Tibial nerve (tissue), 4 donors: ENCODE data around the gene BANP. TPM values are rescaled to one million over a fixed set of nuclear protein-coding genes. Genes with fewer than 3 reads are reported as not detected.

Source experiments
- DNase-seq, 2 donors: peaks; one replicate each; pipeline ENCODE4 v3.0.0-alpha.2; 2019; ENCODE audit warnings: low spot score in 2 of 2
- H3K27ac ChIP-seq, 4 donors: fragments of 200-600 bp; sonication (generic) in 3 of 4; one replicate each; pipeline ENCODE4 v1.5.1; 2017 to 2019; ENCODE audit warnings: mild to moderate bottlenecking in 1 of 4
- H3K27me3 ChIP-seq, 2 donors: fragments of 200-600 bp; sonication (generic) in 1 of 2; one replicate each; pipeline versions ENCODE4 v1.5.1 to v1.6.0; 2017 to 2019
- H3K36me3 ChIP-seq, 3 donors: fragments of 200-600 bp; sonication (generic); one replicate each; pipeline ENCODE4 v1.5.1; 2018 to 2019
- H3K4me1 ChIP-seq, 4 donors: fragments of 200-600 bp; sonication (generic) in 3 of 4; one replicate each; pipeline ENCODE4 v1.5.1; 2017 to 2019
- H3K4me3 ChIP-seq, 4 donors: fragments of 200-600 bp; sonication (generic) in 3 of 4; one replicate each; pipeline ENCODE4 v1.5.1; 2017 to 2019; ENCODE audit warnings: mild to moderate bottlenecking in 1 of 4, moderate library complexity in 1 of 4
- H3K9me3 ChIP-seq, 4 donors: fragments of 200-600 bp; sonication (generic) in 3 of 4; one replicate each; pipeline ENCODE4 v1.5.1; 2017 to 2019
- EP300 ChIP-seq, 2 donors: sonication (generic); formaldehyde crosslinking; IDR thresholded peaks; one replicate each; pipeline ENCODE4 v1.6.1; 2017; ENCODE audit warnings: antibody characterized with exemption in 2 of 2, mild to moderate bottlenecking in 1 of 2
- POLR2A ChIP-seq, 2 donors: fragments of 450-650 bp; IDR thresholded peaks; one replicate each; pipeline ENCODE4 v1.6.1; 2017; ENCODE audit warnings: antibody characterized with exemption in 2 of 2, mild to moderate bottlenecking in 2 of 2, moderate library complexity in 2 of 2
- WGBS, 2 donors: methylation state at CpG; one replicate each; pipeline ENCODE4 v1.1.5; 2018; 5-methylcytosine and 5-hydroxymethylcytosine counted together
- total RNA-seq, 4 donors: library from RNA; depleted of rRNA; stranded (reverse); fragments of >200 nt; gene quantifications; one replicate each; pipeline ENCODE4 v1.1.0, GENCODE V29; 2016
- TF ChIP-seq, protein P1 (sequence below), 5 experiments: fragments of 200-600 bp in 3 of 5; fragments of 450-650 bp in 2 of 5; sonication (generic) in 3 of 5; IDR thresholded peaks; one replicate each; pipeline ENCODE4 v1.5.1; 2016 to 2019; ENCODE audit warnings: antibody characterized with exemption in 5 of 5, mild to moderate bottlenecking in 3 of 5, moderate library complexity in 2 of 5

Gene BANP
- total RNA-seq, 4 donors from 2014 or later, result 21.9 to 27.3 (median 24.6) TPM

DNA sequence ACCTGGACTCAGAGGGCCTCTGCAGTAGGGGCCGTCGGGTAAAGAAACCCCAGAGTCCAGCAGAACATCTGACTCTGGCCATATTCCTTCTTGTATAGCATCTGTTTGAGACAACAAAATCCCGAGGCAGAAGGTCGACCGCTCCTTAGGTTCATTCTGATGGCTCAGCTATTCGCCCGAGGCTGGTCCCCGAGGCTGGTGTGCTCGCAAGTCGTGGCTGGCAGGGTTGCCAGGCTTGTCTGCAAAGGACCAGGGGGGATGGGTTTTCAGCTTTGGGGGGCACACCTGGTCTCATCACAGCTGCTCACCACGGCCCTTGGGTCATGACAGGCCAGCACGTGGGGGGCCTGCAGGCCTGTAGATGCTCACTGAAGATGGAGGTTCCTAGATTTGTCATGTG lies 119.1 kb downstream of the BANP start:
- H3K27me3 ChIP-seq, result no peaks in the 10 kb centered on the region
- no peak for DNase-seq
- H3K9me3 ChIP-seq, result no peaks in the 10 kb centered on the region
- H3K4me3 ChIP-seq, result no peak overlapping the region
- H3K4me1 ChIP-seq, result no peaks in the 10 kb centered on the region
- H3K27ac ChIP-seq, result no peak overlapping the region
- H3K36me3 ChIP-seq, result peaks cover 0 to 92% (median 14%) of the 10 kb centered on the region in 3 donors
- WGBS, 2 donors, result 79 to 88% methylated on average over 12 of the region's 12 CpGs
- no peak for TF ChIP-seq EP300 (IDR thresholded peaks at IDR 0.05)
- no peak for TF ChIP-seq POLR2A (IDR thresholded peaks at IDR 0.05)
- TF ChIP-seq, protein P1, sequence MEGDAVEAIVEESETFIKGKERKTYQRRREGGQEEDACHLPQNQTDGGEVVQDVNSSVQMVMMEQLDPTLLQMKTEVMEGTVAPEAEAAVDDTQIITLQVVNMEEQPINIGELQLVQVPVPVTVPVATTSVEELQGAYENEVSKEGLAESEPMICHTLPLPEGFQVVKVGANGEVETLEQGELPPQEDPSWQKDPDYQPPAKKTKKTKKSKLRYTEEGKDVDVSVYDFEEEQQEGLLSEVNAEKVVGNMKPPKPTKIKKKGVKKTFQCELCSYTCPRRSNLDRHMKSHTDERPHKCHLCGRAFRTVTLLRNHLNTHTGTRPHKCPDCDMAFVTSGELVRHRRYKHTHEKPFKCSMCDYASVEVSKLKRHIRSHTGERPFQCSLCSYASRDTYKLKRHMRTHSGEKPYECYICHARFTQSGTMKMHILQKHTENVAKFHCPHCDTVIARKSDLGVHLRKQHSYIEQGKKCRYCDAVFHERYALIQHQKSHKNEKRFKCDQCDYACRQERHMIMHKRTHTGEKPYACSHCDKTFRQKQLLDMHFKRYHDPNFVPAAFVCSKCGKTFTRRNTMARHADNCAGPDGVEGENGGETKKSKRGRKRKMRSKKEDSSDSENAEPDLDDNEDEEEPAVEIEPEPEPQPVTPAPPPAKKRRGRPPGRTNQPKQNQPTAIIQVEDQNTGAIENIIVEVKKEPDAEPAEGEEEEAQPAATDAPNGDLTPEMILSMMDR (IDR thresholded peaks at IDR 0.05), result no peak

DNA sequence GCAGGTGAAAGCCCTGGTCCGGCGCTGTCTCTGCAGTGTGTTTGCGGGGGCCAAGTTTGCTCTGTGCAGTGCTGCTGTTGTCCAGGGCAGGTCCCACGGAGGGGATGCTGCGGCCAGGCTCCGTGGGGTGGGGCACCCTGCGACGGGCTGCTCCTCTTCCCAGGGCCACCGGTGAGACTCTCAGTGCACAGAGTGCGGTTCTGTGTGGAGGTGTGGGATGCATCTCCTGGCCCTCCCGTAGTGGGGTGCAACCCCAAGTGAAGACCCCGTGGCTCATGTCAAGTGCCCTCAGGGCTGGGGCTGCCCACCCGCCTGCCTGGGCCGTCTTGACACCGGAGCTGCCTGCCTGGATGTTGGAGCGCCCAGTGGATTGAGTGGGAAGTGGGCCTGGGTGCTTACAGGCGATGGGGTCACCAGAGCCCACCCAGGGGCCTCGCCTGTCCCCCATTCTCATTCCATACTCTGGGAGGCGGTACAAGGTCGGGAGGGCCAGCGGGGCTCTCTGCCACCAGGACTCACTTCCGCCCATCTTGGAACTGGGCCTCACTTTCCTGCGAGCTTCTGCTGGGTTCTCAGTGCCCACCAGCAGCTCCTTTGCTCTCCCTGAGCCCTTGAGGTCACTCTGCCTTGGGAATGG lies 119.9 kb downstream of the BANP start:
- Histone ChIP-seq H3K9me3 (no peaks in the 10 kb centered on the region), H3K36me3 (peaks cover 0 to 87% (median 14%) of the 10 kb centered on the region in 3 donors), H3K27me3 (no peaks in the 10 kb centered on the region), H3K4me3 (no peak overlapping the region), H3K4me1 (no peaks in the 10 kb centered on the region), H3K27ac (no peak overlapping the region)
- TF ChIP-seq EP300 (IDR thresholded peaks at IDR 0.05) (no peak), POLR2A (IDR thresholded peaks at IDR 0.05) (no peak)
- TF ChIP-seq, protein P1 (IDR thresholded peaks at IDR 0.05), result no peak
- 93 to 95% methylated on average over 15 to 23 of the region's 23 CpGs for WGBS, 2 donors
- no peak for DNase-seq

- peaks cover 0 to 87% (median 14%) of the 10 kb centered on the region in 3 donors for H3K36me3 ChIP-seq
- DNase-seq, result no peak
Measured at GRCh38 chr16:88071908-88072307, 120.7 kb downstream of the BANP start.

GRCh38 chr16:88072571-88073001 lies 121.4 kb downstream of the BANP start:
- no peak for TF ChIP-seq POLR2A (IDR thresholded peaks at IDR 0.05)
- Histone ChIP-seq H3K4me3 (no peak overlapping the region), H3K4me1 (no peaks in the 10 kb centered on the region), H3K9me3 (no peaks in the 10 kb centered on the region), H3K36me3 (peaks cover 0 to 87% (median 14%) of the 10 kb centered on the region in 3 donors), H3K27me3 (no peaks in the 10 kb centered on the region), H3K27ac (no peak overlapping the region)
- DNase-seq, result no peak
- 90 to 99% methylated on average over 17 of the region's 23 CpGs for WGBS, 2 donors

More at GRCh38 chr16:88071908-88072307, 120.7 kb downstream of the BANP start:
- H3K9me3 ChIP-seq, result no peaks in the 10 kb centered on the region
- H3K4me1 ChIP-seq, result no peaks in the 10 kb centered on the region
- no peak overlapping the region for H3K4me3 ChIP-seq
- TF ChIP-seq POLR2A (IDR thresholded peaks at IDR 0.05), result no peak
- TF ChIP-seq EP300 (IDR thresholded peaks at IDR 0.05), result no peak
- TF ChIP-seq, protein P1 (IDR thresholded peaks at IDR 0.05), result no peak
- H3K27ac ChIP-seq, result no peak overlapping the region
- 93 to 97% methylated on average over 27 of the region's 33 CpGs for WGBS, 2 donors
- H3K27me3 ChIP-seq, result no peaks in the 10 kb centered on the region

DNA sequence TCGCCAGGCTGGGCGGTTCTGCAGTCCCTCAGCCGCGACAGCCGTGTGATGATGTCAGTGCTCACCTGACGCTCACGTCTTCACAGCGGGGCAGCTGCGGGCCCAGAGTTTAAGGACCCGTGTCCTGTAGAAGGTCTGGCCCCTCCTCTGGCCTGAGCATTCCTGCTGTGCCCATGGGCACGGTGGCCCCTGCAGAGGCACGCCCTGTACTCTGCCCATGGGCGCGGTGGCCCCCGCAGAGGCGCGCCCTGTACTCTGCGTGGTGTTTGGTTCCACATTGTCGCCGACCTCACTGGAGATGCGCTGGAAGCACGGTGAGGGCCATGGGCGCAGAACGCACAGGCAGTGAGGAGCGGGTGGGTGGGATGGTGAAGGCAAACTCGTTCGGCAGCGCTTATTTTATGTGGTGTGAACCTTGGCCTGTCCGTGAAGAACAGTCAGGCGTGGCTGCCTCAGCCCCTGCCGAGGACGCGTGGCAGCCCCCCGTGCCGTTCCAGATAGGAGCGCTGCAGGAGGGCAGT lies 122.0 kb downstream of the BANP start:
- H3K27me3 ChIP-seq, result no peaks in the 10 kb centered on the region
- DNase-seq, result no peak
- no peaks in the 10 kb centered on the region for H3K4me1 ChIP-seq
- H3K4me3 ChIP-seq, result no peak overlapping the region
- TF ChIP-seq EP300 (IDR thresholded peaks at IDR 0.05), result no peak
- TF ChIP-seq, protein P1 (IDR thresholded peaks at IDR 0.05), result no peak
- TF ChIP-seq POLR2A (IDR thresholded peaks at IDR 0.05), result no peak
- H3K27ac ChIP-seq, result no peak overlapping the region
- H3K36me3 ChIP-seq, result peaks cover 0 to 90% (median 19%) of the 10 kb centered on the region in 3 donors
- WGBS, 2 donors, result 93 to 95% methylated on average over 32 to 34 of the region's 36 CpGs
- H3K9me3 ChIP-seq, result no peaks in the 10 kb centered on the region
